Measurements from ENCODE around the gene ARFGEF3.

DNA sequence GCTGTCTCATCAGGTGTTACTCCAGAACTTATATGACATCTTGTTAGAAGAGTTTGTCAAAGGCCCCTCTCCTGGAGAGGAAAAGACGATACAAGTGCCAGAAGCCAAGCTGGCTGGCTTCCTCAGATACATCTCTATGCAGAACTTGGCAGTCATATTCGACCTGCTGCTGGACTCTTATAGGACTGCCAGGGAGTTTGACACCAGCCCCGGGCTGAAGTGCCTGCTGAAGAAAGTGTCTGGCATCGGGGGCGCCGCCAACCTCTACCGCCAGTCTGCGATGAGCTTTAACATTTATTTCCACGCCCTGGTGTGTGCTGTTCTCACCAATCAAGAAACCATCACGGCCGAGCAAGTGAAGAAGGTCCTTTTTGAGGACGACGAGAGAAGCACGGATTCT is 172.3 kb downstream of the ARFGEF3 start:
- TF ChIP-seq, protein P1, sequence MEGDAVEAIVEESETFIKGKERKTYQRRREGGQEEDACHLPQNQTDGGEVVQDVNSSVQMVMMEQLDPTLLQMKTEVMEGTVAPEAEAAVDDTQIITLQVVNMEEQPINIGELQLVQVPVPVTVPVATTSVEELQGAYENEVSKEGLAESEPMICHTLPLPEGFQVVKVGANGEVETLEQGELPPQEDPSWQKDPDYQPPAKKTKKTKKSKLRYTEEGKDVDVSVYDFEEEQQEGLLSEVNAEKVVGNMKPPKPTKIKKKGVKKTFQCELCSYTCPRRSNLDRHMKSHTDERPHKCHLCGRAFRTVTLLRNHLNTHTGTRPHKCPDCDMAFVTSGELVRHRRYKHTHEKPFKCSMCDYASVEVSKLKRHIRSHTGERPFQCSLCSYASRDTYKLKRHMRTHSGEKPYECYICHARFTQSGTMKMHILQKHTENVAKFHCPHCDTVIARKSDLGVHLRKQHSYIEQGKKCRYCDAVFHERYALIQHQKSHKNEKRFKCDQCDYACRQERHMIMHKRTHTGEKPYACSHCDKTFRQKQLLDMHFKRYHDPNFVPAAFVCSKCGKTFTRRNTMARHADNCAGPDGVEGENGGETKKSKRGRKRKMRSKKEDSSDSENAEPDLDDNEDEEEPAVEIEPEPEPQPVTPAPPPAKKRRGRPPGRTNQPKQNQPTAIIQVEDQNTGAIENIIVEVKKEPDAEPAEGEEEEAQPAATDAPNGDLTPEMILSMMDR (IDR thresholded peaks at IDR 0.05; ENCODE audit: low read depth, low read length): no peak
- TF ChIP-seq EZH2phosphoT487 (IDR thresholded peaks at IDR 0.05; ENCODE audit: low read depth): no peak
